ENCODE data around the gene PSMD4.

Gene PSMD4

DNA sequence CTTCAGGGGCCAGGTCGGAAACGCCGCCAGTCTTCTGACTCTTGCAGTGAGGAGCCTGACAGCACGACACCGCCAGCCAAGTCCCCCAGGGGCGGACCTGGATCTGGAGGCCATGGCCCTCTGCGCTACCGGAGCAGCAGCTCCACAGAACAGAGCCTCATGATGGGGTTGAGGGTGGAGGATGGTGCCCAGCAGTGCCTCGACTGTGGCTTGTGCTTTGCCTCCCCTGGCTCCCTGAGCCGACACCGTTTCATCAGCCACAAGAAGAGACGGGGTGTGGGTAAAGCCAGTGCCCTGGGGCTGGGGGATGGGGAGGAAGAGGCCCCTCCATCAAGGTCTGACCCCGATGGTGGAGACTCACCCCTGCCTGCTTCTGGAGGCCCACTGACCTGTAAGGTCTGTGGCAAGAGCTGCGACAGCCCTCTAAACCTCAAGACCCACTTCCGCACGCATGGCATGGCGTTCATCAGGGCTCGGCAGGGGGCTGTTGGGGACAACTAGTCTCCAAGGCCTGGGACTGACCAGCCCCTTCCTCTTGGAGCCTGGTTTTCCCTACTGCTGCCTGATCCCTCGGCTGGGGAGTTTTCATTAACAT, 36.3 kb downstream of the PSMD4 start:
- intact Hi-C loops (cut with DNase I), result loop anchor here (10.0 kb wide), 1 partner anchor 104 kb away; the partner anchor contains the start of gene PSMB4
- no peak for DNase-seq

DNA sequence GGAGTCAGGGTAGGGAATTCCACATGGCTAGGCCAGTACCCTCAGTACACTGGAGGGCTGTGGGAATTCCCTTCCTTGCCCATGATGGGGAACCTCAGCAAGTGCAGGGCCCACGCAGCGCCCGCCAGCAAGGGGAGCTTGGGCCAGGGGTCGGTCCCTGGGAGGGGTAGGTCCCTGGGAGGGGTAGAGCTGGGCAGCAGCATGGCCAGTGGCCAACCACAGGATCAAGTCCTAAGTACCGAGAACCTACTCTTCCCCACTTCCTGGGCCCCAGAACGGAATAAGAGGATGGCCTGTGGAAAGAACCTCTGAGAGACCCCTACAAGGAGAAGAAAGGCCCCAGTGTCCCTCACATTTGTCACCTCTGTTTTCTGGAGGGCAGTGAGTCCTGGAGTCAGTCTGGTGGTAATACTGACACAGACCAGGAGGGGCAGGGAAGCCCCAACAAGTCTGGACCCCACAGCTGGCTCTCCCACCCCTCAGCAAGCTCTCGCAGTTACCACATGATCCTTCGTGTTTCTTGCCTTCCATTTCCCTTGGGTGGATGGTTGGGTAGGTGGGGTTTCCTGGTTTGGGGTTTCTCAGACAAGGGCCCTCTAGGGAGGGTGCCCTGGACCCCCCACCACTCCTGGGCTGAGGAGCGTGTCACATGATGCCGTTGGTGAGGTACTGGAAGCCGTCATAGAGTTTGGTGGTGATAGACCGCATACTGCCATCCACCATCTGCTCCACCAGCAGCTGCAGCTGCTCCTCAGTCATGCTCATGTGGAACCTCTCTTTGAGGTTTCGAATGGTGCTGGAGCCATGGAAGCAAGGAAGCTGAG, 37.9 kb downstream of the PSMD4 start:
- intact Hi-C loops (cut with DNase I), result loop anchor here (10.0 kb wide), 1 partner anchor 102 kb away; the partner anchor contains the start of gene PSMB4
- DNase-seq, result no peak

GRCh38 chr1:151293093-151293492, 38.6 kb downstream of the PSMD4 start:
- DNase-seq, result no peak
- intact Hi-C loops (cut with DNase I), result loop anchor here (10.0 kb wide), 1 partner anchor 102 kb away; the partner anchor contains the start of gene PSMB4

DNA sequence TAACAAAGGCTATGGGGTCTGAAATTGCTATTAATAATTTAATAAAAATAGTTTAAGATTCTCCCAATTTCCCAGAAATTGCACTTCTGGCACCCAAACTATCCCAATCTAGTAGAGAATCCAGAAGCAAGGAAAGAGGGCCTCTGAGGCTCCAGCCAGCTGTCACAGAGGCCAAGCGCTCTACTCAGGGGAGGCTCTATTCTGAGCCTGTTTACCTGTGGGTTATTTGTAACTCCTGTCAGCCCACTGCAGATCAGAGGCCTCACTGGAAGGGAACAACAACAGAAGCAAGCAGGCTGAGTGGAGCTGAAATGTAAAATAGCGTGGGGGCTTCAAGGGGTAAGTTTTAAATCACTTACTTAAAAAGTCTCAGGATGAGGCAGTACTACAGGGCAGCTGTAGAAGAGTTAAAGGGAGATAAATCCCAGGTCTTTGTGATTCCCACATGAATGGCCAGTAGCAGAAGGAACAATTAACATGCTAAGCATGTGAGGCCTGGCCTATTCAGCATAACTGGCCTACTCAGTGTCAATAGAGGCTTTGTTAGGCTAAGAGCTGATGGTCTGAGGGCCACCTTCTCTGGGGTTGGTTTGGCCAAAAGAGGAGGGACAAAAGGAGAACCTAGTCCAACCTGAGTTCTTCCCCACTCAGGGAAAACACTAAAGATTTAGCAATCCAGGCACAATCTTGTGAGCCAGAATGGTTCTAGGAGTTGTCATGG, 40.4 kb downstream of the PSMD4 start:
- intact Hi-C loops (cut with DNase I), result loop anchor here (10.0 kb wide), 1 partner anchor 100 kb away; the partner anchor contains the start of gene PSMB4
- peak in 30 of 42 donors; percentile 31 to 83 (median 63) for DNase-seq

DNA sequence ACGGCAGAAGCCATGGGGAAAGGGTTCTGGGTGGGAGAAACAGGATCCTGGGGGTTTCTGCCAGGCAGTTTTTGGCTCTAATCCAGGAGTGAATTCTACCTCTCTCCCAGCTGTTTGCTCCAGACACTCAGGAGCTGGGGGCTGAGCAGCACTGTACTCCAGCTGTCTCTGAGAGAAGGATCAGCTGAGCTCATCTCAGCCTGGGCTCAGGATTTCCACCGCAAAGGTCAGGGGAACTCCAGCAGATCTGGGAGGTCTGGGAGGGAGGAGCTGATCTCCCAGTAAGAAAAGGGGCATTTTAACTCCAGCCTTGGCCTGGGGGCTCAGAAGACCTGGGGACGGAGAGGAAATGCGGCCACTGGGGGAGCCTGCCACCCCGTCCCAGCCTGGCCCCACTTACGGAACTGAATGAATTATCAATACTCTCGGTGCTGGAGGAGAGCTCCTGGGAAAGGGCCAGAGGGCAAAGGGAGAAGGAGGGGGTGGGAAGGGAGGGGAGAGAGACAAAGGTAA, 55.3 kb downstream of the PSMD4 start:
- DNase-seq, result no peak
- intact Hi-C loops (cut with DNase I), result no loop called here

DNA sequence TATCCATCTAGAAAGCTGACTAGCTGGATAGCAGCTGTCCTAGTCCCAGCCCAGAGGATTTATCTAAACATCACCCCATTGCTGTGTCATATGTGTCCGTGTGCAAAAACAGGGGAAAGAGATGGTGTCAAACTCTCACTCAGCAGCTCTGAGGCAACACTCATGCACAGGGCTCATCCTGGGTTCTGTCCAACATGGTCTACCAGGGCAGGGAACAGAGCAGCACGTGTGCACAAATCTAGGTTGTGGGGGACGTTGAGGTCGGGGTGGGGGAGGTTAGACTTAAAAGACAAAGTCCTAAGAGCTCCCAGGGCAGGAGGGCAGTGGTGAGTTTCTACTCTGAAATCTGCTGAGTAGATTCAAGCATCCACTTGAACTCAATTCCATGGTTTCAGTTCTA, 56.5 kb downstream of the PSMD4 start:
- DNase-seq, result no peak
- intact Hi-C loops (cut with DNase I), result no loop called here

DNA sequence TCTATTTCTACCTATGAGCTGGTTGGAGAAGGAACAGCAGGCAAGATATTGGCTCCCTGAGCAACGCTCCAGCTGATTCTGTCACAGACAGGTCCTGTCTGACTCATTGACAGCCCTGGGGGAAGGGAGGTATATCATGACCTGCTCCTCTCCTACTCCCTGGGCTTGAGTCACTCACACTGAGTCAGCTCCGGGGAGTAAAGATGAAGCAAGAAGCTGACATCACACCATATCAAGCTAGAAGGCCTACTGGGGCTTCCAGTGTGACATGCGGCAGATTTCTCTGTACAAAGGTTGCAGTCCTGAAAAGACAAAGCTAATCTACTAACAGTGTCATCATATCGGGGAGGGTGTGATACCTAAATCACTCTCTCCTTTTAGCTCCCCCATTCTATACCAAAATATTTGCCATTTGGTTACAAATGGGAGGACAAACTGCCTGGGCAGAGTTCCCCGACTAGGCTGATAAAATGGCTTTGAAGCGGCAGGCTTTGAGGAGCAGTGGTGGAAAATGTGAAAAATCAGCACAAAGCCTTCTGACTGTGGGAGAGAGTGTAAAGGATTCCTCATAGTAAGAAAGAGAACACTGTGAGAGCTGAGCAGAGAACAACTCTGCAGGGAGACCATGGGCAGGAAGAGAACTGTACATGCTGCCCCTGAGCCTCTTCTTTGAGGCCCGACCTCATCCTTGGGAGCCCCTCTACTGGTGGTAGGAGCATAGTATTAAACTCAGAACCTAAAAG, 57.2 kb downstream of the PSMD4 start:
- DNase-seq, result peak; percentile 34 to 97 (median 80)
- intact Hi-C loops (cut with DNase I), result no loop called here

DNA sequence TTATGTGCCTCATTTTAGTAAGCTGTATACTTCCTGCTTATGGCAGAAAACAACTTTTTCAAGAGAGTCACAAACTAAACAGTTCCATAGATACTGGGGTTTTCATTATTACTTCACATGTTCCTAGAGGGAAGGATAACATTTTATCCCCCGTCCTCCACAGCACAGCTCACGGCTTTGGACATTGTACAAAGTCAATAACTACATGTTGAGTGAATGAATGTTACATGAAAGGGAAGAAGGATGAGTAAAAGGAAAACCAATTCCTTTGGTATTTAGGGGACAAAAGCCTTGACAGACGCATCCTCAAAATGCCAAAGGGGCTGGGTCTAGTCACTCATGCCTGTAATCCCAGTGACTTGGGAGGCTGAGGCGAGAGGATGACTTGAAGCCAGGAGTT, 57.9 kb downstream of the PSMD4 start:
- DNase-seq, result no peak
- intact Hi-C loops (cut with DNase I), result no loop called here

- DNase-seq, result no peak
- intact Hi-C loops (cut with DNase I), result no loop called here
These were observed 58.3 kb downstream of the PSMD4 start for GRCh38 chr1:151312826-151313225.

DNA sequence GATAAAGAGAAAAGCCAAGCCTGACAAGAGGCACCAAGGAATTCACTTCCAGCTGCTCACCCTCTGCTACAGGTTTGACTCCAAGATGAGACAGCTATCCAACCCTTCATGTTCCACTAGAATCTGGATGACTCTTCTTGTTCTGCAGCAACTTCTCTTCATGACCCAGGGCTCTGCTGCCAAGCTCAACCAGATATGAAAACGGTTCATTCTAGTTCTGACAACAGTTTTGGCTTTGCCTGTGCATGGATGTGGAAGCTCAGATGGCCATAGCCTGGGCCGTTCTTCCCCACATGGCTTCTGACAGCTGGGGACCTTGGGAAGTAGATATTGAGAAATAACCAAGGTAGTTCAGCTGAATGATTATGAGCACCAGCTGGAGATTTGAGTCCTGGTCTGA, 59.0 kb downstream of the PSMD4 start:
- peak in 2 of 42 donors; percentile 41 to 51 for DNase-seq
- intact Hi-C loops (cut with DNase I), result no loop called here

DNA sequence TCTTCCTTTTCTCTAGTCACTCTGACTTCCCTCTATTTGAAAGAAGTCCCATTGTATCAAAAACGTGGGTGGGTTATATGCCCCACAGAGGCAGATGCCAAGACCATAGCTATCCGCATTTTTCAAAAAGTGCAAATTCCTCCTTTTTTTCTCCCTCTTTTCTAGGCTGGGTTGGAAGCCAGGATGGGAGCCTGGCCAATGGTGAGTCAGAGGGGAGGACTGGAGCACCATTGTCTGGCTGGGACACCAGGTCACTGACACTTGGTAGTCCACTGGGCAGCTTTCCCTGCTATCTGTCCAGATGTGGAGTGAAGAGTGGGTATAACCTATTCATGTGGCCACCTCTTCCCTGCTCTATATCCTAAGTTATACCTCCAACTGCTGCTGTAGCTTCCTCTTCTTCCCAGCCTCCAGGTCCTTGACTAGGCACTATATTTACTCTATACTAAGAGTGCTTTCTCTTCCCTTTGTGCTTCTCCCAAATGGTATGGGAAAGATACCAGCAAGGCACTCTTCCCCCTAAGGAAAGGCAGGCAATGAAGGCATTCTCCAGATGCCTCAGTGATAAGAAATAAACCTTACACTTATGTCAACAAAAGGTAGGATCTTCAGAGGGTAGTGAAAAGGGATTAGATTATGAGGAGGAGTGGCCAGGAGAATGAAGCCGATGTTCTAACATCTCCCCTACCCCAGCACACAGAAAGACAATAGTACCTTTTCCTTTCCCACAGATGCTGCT, 59.8 kb downstream of the PSMD4 start:
- peak; percentile 77 to 98 (median 91) for DNase-seq
- intact Hi-C loops (cut with DNase I), result no loop called here

GRCh38 chr1:151315565-151316235, 61.2 kb downstream of the PSMD4 start:
- intact Hi-C loops (cut with DNase I), result no loop called here
- no peak for DNase-seq
